22Rv1 (cell line): ENCODE data around the gene KIF2C.

Source experiments
- ZFX ChIP-seq: fragments of 450-650 bp; IDR thresholded peaks from 2 replicates; pipeline ENCODE4 v1.6.1; 2017; ENCODE audit warnings: antibody characterized with exemption, borderline replicate concordance
- TF ChIP-seq, protein P1 (sequence below): fragments of 450-650 bp; IDR thresholded peaks from 2 replicates; pipeline ENCODE4 v1.5.1; 2017; ENCODE audit warnings: mild to moderate bottlenecking

DNA sequence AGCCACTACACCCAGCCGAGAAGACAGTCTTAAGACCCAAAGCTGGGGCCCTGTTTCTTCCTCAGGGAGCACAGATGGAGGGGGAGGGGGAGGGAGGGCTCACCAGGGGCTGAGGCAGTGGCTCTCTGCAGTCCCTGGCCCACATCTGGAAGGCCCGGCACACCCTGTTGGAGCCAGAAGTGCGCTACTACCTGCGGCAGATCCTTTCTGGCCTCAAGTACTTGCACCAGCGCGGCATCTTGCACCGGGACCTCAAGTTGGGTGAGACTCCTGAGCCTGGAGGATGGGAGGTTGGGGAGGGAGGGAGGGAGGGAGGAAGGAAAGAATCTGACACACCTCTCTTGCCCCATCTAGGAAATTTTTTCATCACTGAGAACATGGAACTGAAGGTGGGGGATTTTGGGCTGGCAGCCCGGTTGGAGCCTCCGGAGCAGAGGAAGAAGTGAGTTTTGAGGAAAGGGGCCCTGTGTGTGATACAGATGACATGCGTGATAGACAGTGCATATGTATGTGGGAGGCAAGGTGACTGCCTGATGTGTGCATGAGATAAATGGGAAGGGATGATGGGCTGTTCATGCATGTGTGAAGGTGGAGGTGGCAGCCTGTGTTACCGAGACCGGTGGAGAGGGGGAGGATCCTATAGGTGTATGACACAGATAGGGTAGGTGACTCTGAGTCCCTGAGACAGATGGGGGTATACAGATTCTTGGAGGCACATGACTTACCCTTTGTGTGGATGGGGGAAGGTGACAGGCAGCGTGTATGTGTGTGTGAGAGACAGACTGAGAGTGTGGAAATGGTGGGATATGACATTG lies 62.1 kb downstream of the KIF2C start:
- TF ChIP-seq, protein P1, sequence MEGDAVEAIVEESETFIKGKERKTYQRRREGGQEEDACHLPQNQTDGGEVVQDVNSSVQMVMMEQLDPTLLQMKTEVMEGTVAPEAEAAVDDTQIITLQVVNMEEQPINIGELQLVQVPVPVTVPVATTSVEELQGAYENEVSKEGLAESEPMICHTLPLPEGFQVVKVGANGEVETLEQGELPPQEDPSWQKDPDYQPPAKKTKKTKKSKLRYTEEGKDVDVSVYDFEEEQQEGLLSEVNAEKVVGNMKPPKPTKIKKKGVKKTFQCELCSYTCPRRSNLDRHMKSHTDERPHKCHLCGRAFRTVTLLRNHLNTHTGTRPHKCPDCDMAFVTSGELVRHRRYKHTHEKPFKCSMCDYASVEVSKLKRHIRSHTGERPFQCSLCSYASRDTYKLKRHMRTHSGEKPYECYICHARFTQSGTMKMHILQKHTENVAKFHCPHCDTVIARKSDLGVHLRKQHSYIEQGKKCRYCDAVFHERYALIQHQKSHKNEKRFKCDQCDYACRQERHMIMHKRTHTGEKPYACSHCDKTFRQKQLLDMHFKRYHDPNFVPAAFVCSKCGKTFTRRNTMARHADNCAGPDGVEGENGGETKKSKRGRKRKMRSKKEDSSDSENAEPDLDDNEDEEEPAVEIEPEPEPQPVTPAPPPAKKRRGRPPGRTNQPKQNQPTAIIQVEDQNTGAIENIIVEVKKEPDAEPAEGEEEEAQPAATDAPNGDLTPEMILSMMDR, result no peak
- no peak for TF ChIP-seq ZFX
